Measurements from ENCODE around the gene GSTT2B. TPM values are rescaled to one million over a fixed set of nuclear protein-coding genes. Genes with fewer than 3 reads are reported as not detected.
"Not testable (repeated sequence)": the region's sequence is repeated elsewhere in the genome, so short reads cannot be mapped to it uniquely, and the experiment has no call there.

The GSTT2B gene
- total RNA-seq, 6 experiments from 2014 or later, result 0.50 to 23.7 (median 3.4) TPM; not detected in 1

- H3K27ac ChIP-seq, result no peak overlapping the region
- H3K27me3 ChIP-seq, result no peaks in the 10 kb centered on the region
- DNase-seq (peak in 1 of 3 donors; percentile 25), ATAC-seq (no peak)
- peaks cover 0 to 17% (median 2%) of the 10 kb centered on the region in 4 donors for H3K4me1 ChIP-seq
- H3K4me3 ChIP-seq, result no peak overlapping the region
- intact Hi-C loops (cut with DNase I), result loop anchor here in 1 of 2 donors (10.0 kb wide), 1 partner anchor 63 kb away; the partner anchor contains the start of gene DDT
- peaks cover 0 to 2% (median 0%) of the 10 kb centered on the region in 4 donors for H3K36me3 ChIP-seq
- no peaks in the 10 kb centered on the region for H3K9me3 ChIP-seq
- TF ChIP-seq POLR2A (IDR thresholded peaks at IDR 0.05), result no peak
- WGBS (ENCODE audit: insufficient coverage, low coverage, low lambda C conversion rate, missing lambda C conversion rate), result 93% methylated on average over 7 of the region's 12 CpGs
Measured at GRCh38 chr22:23911318-23911980, 49.5 kb downstream of the GSTT2B start.

- intact Hi-C loops (cut with DNase I), result loop anchor here in 1 of 2 donors (10.0 kb wide), 1 partner anchor 64 kb away; the partner anchor contains the start of gene DDT
- no peaks in the 10 kb centered on the region for H3K27me3 ChIP-seq
- H3K27ac ChIP-seq, result no peak overlapping the region
- DNase-seq (peak in 1 of 3 donors; percentile 47), ATAC-seq (no peak)
- H3K9me3 ChIP-seq, result no peaks in the 10 kb centered on the region
- TF ChIP-seq, protein P1, sequence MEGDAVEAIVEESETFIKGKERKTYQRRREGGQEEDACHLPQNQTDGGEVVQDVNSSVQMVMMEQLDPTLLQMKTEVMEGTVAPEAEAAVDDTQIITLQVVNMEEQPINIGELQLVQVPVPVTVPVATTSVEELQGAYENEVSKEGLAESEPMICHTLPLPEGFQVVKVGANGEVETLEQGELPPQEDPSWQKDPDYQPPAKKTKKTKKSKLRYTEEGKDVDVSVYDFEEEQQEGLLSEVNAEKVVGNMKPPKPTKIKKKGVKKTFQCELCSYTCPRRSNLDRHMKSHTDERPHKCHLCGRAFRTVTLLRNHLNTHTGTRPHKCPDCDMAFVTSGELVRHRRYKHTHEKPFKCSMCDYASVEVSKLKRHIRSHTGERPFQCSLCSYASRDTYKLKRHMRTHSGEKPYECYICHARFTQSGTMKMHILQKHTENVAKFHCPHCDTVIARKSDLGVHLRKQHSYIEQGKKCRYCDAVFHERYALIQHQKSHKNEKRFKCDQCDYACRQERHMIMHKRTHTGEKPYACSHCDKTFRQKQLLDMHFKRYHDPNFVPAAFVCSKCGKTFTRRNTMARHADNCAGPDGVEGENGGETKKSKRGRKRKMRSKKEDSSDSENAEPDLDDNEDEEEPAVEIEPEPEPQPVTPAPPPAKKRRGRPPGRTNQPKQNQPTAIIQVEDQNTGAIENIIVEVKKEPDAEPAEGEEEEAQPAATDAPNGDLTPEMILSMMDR (IDR thresholded peaks at IDR 0.05), result no peak
- no peak for TF ChIP-seq POLR2A (IDR thresholded peaks at IDR 0.05)
- WGBS (ENCODE audit: insufficient coverage, low coverage, low lambda C conversion rate, missing lambda C conversion rate), result 59% methylated on average over 2 of the region's 3 CpGs
- H3K4me3 ChIP-seq, result no peak overlapping the region
- no peaks in the 10 kb centered on the region for H3K36me3 ChIP-seq
- H3K4me1 ChIP-seq, result peaks cover 0 to 17% (median 2%) of the 10 kb centered on the region in 4 donors
Measured at GRCh38 chr22:23910496-23911190, 50.4 kb downstream of the GSTT2B start.

GRCh38 chr22:23909296-23909898 lies 51.6 kb downstream of the GSTT2B start:
- ATAC-seq (peak in 1 of 4 donors; percentile 7), DNase-seq (peak in 1 of 3 donors; percentile 32)
- Histone ChIP-seq H3K4me3 (no peak overlapping the region), H3K4me1 (peaks cover 0 to 17% (median 2%) of the 10 kb centered on the region in 4 donors), H3K27me3 (no peaks in the 10 kb centered on the region), H3K36me3 (no peaks in the 10 kb centered on the region), H3K27ac (peak overlapping the region in 1 of 3 donors; percentile 3), H3K9me3 (no peaks in the 10 kb centered on the region)
- WGBS (ENCODE audit: insufficient coverage, low coverage, low lambda C conversion rate, missing lambda C conversion rate), result 28% methylated on average over 6 of the region's 6 CpGs
- no peak for TF ChIP-seq POLR2A (IDR thresholded peaks at IDR 0.05)
- TF ChIP-seq, protein P1 (IDR thresholded peaks at IDR 0.05), result no peak
- intact Hi-C loops (cut with DNase I), result no loop called here

DNA sequence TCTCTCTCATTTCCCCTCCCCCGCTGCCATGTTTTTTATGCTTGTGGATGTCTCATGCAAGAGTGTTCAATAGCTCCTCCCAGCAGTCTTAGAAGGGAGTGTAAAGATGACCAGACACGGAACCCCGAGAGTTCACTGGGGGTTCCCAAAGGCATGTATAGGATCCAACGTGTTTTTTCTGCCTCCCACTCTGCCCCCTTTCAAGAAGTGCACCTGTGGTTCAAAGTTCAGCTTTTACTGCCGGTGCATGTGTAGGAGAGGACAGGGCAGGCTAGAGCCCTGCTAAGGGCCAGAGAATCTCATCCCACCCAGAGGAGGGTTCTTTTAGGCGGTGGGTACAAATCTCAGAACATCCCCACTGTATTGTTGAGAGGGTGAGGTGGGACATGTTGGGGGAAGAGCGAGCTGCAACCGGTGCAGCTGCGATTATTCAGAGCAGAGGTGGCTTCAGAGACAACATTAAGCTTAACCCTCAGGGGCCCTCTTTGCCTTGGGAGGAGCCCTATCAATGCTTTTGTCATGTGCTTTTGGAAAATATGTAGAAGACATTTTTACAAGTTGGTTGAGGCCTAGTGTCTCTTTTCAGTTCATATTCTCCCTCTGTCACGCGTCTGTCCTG lies 52.3 kb downstream of the GSTT2B start:
- H3K4me1 ChIP-seq, result peaks cover 0 to 13% (median 2%) of the 10 kb centered on the region in 4 donors
- 49% methylated on average over 7 of the region's 11 CpGs for WGBS (ENCODE audit: insufficient coverage, low coverage, low lambda C conversion rate, missing lambda C conversion rate)
- DNase-seq, result peak in 1 of 3 donors; percentile 16
- H3K27me3 ChIP-seq, result no peaks in the 10 kb centered on the region
- H3K36me3 ChIP-seq, result no peaks in the 10 kb centered on the region
- no peak overlapping the region for H3K4me3 ChIP-seq
- H3K9me3 ChIP-seq, result no peaks in the 10 kb centered on the region
- ATAC-seq, result no peak
- no peak overlapping the region for H3K27ac ChIP-seq
- TF ChIP-seq POLR2A (IDR thresholded peaks at IDR 0.05), result no peak
- TF ChIP-seq, protein P1 (IDR thresholded peaks at IDR 0.05), result no peak
- intact Hi-C loops (cut with DNase I), result no loop called here

DNA sequence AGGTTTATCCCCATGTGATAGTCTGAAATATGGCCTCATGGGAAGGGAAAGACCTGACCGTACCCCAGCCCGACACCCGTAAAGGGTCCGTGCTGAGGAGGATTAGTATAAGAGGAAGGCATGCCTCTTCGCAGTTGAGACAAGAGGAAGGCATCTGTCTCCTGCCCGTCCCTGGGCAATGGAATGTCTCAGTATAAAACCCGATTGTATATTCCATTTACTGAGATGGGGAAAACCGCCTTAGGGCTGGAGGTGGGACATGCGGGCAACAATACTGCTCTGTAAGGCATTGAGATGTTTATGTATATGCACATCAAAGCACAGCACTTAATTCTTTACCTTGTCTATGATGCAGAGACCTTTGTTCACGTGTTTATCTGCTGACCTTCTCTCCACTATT lies 53.6 kb downstream of the GSTT2B start:
- intact Hi-C loops (cut with DNase I); H3K27me3 ChIP-seq; H3K27ac ChIP-seq; H3K4me3 ChIP-seq; ATAC-seq; H3K9me3 ChIP-seq; H3K4me1 ChIP-seq; H3K36me3 ChIP-seq; DNase-seq: not testable (repeated sequence)
- WGBS (ENCODE audit: insufficient coverage, low coverage, low lambda C conversion rate, missing lambda C conversion rate), result 80% methylated on average over 1 of the region's 10 CpGs
